ENCODE measurements around the gene RUNX1. TPM values are rescaled to one million over a fixed set of nuclear protein-coding genes. Genes with fewer than 3 reads are reported as not detected.

RUNX1 gene
- total RNA-seq, 1 donor from 2014 or later = 62.1 TPM

DNA sequence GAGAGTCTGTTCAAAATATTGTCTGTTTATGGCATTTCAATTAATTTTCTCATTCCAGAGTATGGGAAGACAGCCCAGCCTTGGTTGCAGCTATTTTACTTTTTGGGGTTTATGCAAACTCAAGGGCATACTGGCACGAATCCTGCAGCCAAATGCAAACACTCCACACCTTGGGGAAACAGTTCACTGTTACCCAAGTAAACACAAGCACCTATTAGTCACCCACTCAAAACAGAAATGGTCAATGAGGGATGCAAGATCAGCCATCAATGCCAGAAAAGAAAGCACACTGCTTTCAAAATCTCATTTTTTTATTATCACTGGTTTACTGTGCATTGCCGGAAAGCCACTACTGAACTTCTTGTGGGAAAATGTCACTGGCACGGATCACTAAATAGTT, 170.6 kb downstream of the RUNX1 start:
- H3K4me1 ChIP-seq = peaks cover 66% of the 10 kb centered on the region
- no peaks in the 10 kb centered on the region for H3K27me3 ChIP-seq
- no peak for TF ChIP-seq POLR2A (IDR thresholded peaks at IDR 0.05)
- TF ChIP-seq POLR2AphosphoS5 (IDR thresholded peaks at IDR 0.05; ENCODE audit: insufficient read depth in 1 of 2, low read depth in 1 of 2) = no peak
- no peak for TF ChIP-seq CTCF (IDR thresholded peaks at IDR 0.05)
- peak in 1 of 2 donors; percentile 25 for DNase-seq (ENCODE audit: extremely low spot score in 2 of 2)
- no peaks in the 10 kb centered on the region for H3K9me3 ChIP-seq
- no peak overlapping the region for H3K27ac ChIP-seq
- no peak overlapping the region for H3K4me3 ChIP-seq
- H3K36me3 ChIP-seq = peaks cover 0 to 21% of the 10 kb centered on the region in 2 donors
- intact Hi-C loops (cut with DNase I) = no loop called here

GRCh38 chr21:34877485-34878128, 171.5 kb downstream of the RUNX1 start:
- no peaks in the 10 kb centered on the region for H3K9me3 ChIP-seq
- H3K36me3 ChIP-seq = peaks cover 0 to 25% of the 10 kb centered on the region in 2 donors
- H3K4me3 ChIP-seq = no peak overlapping the region
- intact Hi-C loops (cut with DNase I) = no loop called here
- H3K27me3 ChIP-seq = no peaks in the 10 kb centered on the region
- DNase-seq (ENCODE audit: extremely low spot score in 2 of 2) = peak in 1 of 2 donors; percentile 32
- peak overlapping the region; percentile 38 for H3K27ac ChIP-seq
- no peak for TF ChIP-seq CTCF (IDR thresholded peaks at IDR 0.05)
- peak in 1 of 2 donors; percentile 35 for TF ChIP-seq POLR2AphosphoS5 (IDR thresholded peaks at IDR 0.05; ENCODE audit: insufficient read depth in 1 of 2, low read depth in 1 of 2)
- H3K4me1 ChIP-seq = peaks cover 63% of the 10 kb centered on the region

GRCh38 chr21:34875830-34876229, 173.3 kb downstream of the RUNX1 start:
- TF ChIP-seq POLR2A (IDR thresholded peaks at IDR 0.05) (no peak), POLR2AphosphoS5 (IDR thresholded peaks at IDR 0.05; ENCODE audit: insufficient read depth in 1 of 2, low read depth in 1 of 2) (no peak), CTCF (IDR thresholded peaks at IDR 0.05) (no peak)
- intact Hi-C loops (cut with DNase I) = no loop called here
- peaks cover 0 to 25% of the 10 kb centered on the region in 2 donors for H3K36me3 ChIP-seq
- H3K4me3 ChIP-seq = no peak overlapping the region
- no peaks in the 10 kb centered on the region for H3K9me3 ChIP-seq
- H3K4me1 ChIP-seq = peaks cover 63% of the 10 kb centered on the region
- no peak for DNase-seq (ENCODE audit: extremely low spot score in 2 of 2)
- no peaks in the 10 kb centered on the region for H3K27me3 ChIP-seq
- no peak overlapping the region for H3K27ac ChIP-seq

DNA sequence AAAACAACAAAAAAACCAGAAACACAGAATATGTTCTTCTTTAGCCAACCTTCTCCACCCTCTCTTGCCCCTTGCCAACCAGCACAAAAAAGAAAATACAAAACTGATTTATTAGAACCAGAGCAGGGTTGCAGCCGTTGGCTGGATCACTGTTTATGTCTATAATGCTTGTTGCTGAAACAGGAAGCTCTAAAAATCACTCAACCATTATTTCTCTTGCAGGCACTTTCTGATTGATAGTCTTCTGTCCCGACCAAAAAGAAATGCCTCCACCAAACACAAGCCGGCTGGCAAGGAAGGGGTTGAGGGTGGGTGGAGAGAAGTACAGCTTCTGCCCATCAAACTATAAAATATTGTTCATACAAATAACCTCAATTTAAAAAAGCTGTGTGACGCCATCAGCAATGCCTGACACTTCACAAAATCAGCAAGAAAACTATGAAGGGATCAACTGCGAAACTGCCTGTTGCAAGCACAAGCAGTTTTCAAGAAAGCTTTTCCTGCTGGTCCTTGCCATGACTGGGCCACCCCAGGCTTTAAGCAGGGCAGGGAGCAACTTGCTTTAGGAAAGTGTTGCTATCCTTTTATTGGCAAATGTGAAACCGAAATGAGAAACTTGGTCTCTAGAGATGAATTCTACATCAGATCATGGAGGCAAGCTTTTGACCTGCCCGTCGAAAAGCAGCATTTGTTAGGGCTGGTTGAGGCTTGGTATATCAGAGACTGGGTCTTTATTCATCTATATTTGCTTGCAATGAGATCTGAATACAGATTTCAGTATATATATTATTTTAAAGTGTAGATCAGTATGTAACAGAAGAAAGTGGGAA, 174.2 kb downstream of the RUNX1 start:
- intact Hi-C loops (cut with DNase I) = no loop called here
- Histone ChIP-seq H3K4me3 (no peak overlapping the region), H3K36me3 (peaks cover 0 to 25% of the 10 kb centered on the region in 2 donors), H3K4me1 (peaks cover 70% of the 10 kb centered on the region), H3K9me3 (no peaks in the 10 kb centered on the region), H3K27ac (peak overlapping the region; percentile 34), H3K27me3 (no peaks in the 10 kb centered on the region)
- DNase-seq (ENCODE audit: extremely low spot score in 2 of 2) = peak in 1 of 2 donors; percentile 62
- no peak for TF ChIP-seq POLR2A (IDR thresholded peaks at IDR 0.05)
- TF ChIP-seq CTCF (IDR thresholded peaks at IDR 0.05) = no peak
- TF ChIP-seq POLR2AphosphoS5 (IDR thresholded peaks at IDR 0.05; ENCODE audit: insufficient read depth in 1 of 2, low read depth in 1 of 2) = no peak

All from vagina (tissue), 2 donors.